NT2/D1 (cell line): ENCODE results near the gene BTK.

Experiments
- SUZ12 ChIP-seq: IDR thresholded peaks from 2 replicates; pipeline ENCODE4 v1.6.1; 2011; ENCODE audit not compliant: insufficient read length, insufficient read depth; ENCODE audit errors: extremely low read depth
- ZNF274 ChIP-seq: IDR thresholded peaks from 2 replicates; pipeline ENCODE4 v1.6.1; 2011; ENCODE audit warnings: mild to moderate bottlenecking, low read depth, low read length

- TF ChIP-seq SUZ12 = no peak
- TF ChIP-seq ZNF274 = no peak
Observed at GRCh38 chrX:101362116-101362515, 23.9 kb downstream of the BTK start.
